Activated T-helper 1 cell treated with Interleukin-2 at 50 U/mL for 16 hours (primary cell): ENCODE data around the gene CCDC106.

Experiments used
- DNase-seq: peaks from one replicate; pipeline ENCODE4 v3.0.0-alpha.2; 2020; ENCODE audit warnings: low read depth

CCDC106 gene

GRCh38 chr19:55647732-55648584 is at the start of gene CCDC106:
CCDC106 (plus strand) TSS chr19:55648212; CDS start chr19:55649047, 835 bp downstream.
- DNase-seq: no peak

DNA sequence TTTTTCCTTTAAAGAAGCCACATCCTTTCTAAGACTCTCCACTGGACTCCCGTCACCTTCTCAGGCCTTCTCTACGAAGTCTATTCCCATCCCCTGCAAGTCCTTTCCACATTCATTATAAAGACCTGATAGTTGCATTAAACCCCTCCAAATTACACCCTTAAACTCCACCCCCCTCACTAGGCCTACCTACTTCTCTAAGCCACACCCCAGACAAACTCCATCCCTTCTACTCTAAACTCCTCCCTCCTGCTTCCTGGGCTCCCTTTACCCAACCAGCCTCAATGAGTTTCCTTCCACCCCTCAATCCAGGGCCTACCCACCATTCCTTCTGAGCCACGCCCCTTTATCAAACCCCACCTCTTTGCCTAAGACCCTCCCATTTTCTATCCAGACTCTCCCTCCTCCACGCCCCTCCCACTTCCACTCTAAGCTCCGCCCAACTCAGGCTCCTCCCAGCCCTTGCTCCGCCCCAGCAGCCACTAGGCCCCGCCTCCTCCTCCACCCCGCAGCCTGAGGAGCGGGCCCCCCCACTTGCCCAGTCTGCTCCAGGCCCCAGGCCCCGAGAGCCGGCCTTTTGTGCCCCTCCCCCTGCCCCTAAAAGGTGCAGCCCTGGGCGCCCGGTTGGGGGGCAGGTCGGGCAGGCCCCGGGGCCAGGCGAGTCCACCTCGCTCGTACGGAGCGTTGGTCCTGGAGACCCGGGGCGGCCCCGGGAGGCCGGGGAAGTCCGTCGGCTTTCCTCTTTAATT is 49.1 kb upstream of the CCDC106 start:
- peak; percentile 80 for DNase-seq

DNA sequence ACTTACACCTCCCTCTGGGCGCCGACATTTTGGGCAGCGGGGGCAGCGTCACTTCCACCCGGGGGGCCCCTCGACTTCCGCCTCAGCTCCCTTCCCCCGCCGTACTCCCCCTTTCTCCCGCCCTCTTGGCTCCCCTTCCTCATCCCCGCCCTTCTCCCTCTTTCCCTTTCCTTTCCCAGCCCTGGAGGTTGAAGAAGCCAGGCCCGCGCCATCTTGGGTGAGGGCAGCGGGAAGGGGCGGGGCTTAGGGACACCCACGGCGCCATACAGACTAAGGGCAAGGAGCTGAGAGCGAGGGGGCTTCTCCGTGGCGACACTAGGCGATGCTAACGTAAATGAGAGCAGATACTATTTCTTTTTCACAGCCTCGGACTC is 48.6 kb upstream of the CCDC106 start, which contains the start of gene FIZ1:
TSS of gene FIZ1 (minus strand) at position 50 of the 374 bp plus-strand sequence. CDS start 1,652 bp downstream, outside the sequence.
- DNase-seq: peak; percentile 90

- peak; percentile 75 for DNase-seq
Observed at GRCh38 chr19:55599842-55600661, 48.0 kb upstream of the CCDC106 start, which contains the start of gene ZNF524. ZNF524 (plus strand) TSS chr19:55600288; CDS start chr19:55602113, 1,825 bp downstream.

DNA sequence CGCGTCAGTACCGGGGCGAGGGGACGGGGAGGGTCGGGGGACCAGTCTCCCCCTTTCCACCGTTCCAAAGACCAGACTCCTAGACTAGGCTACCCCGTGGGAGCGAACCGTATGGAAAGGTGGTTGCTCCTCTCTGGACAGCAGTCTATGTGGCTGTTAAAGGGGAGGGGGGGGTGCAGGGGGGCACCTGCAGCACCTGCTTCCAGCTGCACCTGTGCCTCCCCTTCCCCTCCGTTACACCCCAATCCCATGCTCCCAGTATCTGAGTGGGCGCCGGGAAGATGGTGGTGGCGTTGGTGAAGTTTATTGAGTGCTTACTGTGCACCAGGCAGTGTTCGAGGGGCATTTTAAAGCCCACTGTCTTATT is 47.4 kb upstream of the CCDC106 start:
- no peak for DNase-seq

DNA sequence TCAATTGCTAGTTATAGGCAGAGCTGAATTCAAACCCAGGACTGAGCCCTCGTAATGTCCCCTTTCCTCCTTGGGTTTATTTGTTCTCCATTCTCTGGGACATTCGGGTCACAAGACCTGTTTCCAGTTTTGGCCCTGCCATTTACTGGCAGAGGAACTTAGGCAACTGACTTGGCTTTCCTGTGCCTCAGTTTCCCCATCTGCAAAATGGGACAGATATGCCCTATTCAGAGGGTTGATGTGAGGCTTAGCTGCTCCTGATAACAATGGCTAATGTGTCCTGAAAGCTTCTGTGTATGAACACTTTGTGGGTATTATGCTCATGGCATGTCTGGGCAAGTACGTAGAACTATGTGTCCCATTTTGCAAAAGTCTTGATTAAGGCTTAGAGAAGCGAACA is 46.9 kb upstream of the CCDC106 start:
- no peak for DNase-seq

DNA sequence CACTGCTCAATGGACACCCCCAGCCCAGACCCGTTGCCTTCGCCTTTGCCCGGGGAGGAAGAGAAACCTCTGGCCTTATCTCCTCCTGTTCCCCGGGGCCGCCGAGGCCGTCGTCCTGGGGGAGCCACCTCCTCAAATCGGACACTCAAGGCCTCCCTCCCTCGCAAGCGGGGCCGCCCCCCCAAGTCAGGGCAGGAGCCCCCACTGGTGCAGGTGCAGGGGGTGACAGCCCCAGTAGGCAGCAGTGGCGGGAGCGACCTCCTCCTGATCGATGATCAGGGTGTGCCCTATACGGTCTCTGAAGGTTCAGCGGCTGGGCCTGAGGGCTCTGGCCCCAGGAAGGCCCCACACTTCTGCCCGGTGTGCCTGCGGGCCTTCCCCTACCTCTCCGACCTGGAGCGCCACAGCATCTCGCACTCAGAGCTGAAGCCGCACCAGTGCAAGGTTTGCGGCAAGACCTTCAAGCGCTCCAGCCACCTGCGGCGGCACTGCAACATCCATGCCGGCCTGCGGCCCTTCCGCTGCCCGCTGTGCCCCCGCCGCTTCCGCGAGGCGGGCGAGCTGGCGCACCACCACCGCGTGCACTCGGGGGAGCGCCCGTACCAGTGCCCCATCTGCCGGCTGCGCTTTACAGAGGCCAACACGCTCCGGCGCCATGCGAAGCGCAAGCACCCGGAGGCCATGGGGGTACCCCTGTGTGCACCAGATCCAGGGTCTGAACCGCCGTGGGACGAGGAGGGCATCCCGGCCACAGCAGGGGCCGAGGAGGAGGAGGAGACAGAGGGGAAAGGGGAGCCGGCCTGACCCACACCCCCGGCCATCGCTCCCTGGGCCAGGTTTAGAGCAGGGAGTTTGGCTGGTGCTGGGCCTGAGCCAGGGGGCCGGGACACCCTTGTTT is 45.7 kb upstream of the CCDC106 start:
- no peak for DNase-seq

GRCh38 chr19:55603115-55603514 is 44.9 kb upstream of the CCDC106 start:
- DNase-seq: no peak

DNA sequence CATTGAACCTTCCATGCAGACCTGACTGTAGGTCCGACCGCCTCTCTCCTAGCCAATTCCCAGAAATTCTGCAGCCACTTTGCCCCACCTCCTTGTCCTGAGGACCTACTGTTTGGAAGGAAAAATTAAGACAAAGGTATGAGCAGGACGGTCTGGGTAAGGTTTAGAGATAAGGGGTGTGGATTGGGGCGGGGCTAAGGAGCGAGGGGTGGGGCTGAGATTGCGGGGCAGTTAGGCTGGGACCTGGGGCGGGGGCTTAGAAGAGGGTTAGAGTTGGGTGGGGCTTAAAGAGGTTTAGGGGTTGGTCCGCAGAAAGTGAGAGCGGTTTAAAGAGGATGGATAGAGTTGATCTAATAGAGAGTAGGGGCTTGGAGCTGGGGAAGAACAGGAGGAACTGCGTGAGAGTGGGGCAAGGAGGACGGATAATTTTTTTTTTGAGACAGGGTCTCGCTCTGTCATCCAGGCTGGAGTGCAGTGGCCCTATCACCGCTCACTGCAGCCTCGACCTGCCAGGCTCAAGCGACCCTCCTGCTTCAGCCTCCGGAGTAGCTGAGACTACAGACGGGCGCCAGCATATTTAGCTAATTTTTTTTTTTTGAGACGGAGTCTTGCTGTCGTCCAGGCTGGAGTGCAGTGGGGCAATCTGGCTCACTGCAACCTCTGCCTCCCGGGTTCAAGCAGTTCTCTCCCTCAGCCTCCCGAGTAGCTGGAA is 44.3 kb upstream of the CCDC106 start:
- DNase-seq: no peak

GRCh38 chr19:55605207-55605636 is 42.8 kb upstream of the CCDC106 start:
- peak; percentile 96 for DNase-seq

DNA sequence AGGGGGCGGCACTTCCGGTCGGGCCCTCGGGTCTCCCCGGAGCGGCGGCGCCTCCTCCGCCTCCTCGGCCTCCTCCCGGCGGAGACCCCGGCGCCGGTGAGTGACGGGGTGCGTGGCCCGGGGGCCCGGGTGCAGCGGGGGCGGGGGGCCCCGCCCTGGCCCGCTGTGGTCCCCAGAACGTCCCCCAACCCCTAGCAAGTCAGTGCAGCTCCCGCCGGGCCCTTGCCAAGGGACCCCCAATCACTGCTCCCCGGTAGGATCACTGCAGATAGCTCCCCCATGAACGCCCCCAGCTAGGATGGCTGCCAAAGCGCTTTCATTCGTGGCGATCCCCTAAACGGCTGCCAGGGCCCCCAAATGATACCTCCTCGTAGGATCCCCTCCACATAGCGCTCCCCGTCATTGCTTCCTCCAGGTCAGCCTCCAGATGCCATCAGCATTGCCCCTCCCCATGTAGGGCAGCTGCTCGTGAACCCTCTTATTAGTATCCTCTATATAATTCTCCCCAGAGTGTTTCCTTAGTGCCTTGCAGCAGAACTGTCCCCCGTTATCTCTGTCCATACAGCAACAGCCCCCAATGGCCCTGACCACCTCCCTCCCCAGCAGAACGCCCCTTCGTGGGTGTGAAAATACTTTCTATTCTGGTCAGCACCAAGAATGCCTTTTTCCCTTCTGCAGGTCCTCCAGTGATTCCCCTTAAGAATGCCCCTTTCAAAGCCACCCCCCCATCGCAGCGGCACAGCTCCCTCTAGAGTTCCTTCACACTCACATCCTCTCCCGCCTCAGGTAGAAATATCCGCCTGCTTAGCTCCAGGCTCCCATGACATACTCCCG is 42.2 kb upstream of the CCDC106 start, which contains the start of gene ZNF865:
TSS of gene ZNF865 (plus strand) at position 11 of the 834 bp plus-strand sequence. CDS start 7,972 bp downstream, outside the sequence.
- DNase-seq: peak; percentile 49

DNA sequence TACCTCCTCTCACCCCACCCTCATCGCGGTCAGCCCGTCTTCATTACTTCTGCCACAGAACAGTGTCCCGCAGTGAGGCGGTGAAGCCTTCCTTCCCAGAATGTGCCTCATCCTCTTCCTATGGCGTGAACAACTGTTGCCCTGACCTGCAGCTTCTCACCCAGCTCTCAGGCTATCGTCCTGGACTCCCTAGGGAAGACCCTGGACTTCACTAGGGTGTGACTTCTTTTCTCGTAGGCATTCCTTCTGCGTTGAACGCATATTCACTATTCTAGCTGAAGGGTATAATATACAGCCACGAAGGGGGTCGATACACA is 41.6 kb upstream of the CCDC106 start:
- no peak for DNase-seq

GRCh38 chr19:55606817-55607216 is 41.2 kb upstream of the CCDC106 start:
- no peak for DNase-seq

GRCh38 chr19:55609326-55609725 is 38.7 kb upstream of the CCDC106 start:
- no peak for DNase-seq

DNA sequence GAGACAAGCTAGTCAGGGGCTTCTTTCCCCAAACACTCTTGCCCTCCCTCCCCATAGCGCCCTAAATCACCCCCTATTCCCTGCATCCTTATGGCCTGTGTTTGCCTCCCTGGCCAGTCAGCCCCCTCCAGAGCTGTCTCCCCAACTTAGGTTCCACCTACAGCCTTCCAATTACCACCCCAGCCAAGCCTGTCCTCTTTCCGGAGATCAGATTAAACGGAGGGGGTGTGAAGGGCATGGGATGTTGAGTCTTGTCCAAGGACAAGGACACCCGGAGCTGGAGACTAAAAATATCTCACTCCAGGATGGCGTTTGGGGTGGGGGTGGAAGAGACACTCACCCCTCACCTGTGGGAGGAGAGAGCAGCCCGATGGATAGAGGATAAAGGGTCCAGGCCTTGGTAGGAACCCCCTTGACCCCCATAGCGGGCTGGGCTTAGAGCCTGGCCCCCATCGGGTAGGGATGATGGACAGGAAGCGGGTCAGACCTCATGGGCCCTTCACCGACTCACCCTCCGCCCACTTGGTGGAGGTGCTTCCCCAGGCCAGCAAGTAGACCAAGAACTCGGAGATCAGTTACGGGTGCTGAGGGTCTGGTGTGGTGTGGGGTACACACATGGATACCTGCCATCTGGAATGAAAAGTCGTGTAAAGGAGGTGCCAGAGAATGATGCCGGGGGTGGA is 36.6 kb upstream of the CCDC106 start:
- DNase-seq: no peak

DNA sequence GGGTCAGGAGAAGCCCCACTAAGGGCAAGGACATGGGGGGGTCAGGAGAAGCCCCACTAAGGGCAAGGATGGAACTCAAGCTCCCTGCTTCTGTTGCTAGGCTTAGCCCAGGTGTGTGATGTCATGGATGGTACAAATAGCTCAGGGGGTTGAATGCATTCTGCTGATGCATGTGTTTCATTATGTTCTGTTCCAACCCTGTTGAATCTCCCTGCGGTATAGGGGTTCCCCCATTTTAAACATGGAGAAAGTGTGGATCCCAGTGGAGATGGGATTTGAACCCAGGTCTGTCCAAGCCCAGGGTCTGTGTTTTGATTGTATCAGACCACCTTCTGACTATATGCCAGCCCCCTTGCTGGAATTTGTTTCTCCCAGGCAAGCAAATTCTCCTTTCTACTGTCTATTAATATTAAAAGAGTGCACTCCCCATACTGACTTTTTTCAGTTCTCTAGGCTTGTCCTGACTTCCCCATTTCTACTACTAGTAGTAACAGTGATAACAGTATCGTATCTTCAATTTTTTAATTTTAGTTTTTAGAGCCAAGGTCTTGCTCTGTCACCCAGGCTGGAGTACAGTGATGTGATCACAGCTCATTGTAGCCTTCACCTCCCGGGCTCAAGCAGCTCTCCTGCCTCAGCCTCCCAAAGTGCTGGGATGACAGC is 35.9 kb upstream of the CCDC106 start:
- DNase-seq: no peak

DNA sequence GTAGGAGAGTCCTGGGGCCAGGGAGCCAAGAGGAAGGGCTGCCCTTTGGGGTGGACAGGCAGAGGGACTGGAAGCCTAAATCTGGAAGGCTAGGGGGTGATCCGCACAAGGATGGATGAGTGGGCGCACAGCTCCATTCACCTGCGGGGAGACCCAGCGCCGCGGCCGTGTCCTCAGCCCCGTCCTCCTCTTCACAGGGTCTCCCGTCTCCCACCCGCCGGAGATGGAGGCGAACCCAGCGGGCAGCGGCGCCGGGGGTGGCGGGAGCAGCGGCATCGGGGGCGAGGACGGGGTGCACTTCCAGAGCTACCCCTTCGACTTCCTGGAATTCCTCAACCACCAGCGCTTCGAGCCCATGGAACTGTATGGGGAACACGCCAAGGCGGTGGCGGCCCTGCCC is 34.6 kb upstream of the CCDC106 start:
- DNase-seq: no peak

DNA sequence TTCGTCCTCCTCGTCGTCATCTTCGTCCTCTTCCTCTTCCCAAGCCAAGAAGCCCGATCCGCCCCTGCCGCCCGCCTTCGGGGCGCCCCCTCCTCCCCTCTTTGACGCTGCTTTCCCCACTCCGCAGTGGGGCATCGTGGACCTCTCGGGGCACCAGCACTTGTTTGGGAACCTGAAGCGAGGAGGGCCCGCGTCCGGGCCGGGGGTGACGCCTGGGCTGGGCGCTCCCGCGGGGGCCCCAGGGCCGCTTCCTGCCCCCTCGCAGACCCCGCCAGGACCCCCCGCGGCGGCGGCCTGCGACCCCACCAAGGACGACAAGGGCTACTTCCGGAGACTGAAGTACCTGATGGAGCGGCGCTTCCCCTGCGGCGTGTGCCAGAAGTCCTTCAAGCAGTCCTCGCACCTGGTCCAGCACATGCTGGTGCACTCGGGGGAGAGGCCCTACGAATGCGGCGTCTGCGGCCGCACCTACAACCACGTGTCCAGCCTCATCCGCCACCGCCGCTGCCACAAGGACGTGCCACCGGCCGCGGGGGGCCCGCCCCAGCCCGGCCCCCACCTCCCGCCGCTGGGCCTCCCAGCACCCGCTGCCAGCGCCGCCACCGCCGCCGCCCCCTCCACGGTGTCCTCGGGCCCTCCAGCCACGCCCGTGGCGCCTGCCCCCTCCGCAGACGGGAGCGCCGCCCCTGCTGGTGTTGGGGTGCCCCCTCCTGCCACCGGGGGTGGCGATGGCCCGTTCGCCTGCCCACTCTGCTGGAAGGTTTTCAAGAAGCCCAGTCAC is 33.9 kb upstream of the CCDC106 start:
- DNase-seq: no peak
